ENCODE results near the gene ZNF791. TPM values are rescaled to one million over a fixed set of nuclear protein-coding genes. Genes with fewer than 3 reads are reported as not detected.
"Not testable (repeated sequence)": the region's sequence is repeated elsewhere in the genome, so short reads cannot be mapped to it uniquely, and the experiment has no call there.

Gene ZNF791
- polyA plus RNA-seq, 3 donors = 5.2 to 8.2 (median 5.9) TPM

DNA sequence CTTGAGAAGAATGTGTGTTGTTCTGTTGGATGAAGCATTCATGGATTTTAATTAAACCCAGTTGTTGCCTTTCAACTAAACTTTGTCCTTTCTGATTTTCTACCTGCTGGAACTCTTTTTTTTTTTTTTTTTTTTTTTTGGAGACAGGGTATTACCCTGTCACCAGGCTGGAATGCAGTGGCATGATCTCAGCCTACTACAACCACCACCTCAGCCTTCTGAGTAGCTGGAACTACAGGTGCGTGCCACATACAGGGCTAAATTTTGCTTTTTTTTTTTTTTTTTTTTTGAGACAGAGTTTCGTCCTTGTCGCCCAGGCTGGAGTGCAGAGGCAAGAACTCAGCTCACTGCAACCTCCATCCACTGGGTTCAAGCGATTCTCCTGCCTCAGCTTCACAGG, 6.9 kb downstream of the ZNF791 start:
- TF ChIP-seq, protein P1, sequence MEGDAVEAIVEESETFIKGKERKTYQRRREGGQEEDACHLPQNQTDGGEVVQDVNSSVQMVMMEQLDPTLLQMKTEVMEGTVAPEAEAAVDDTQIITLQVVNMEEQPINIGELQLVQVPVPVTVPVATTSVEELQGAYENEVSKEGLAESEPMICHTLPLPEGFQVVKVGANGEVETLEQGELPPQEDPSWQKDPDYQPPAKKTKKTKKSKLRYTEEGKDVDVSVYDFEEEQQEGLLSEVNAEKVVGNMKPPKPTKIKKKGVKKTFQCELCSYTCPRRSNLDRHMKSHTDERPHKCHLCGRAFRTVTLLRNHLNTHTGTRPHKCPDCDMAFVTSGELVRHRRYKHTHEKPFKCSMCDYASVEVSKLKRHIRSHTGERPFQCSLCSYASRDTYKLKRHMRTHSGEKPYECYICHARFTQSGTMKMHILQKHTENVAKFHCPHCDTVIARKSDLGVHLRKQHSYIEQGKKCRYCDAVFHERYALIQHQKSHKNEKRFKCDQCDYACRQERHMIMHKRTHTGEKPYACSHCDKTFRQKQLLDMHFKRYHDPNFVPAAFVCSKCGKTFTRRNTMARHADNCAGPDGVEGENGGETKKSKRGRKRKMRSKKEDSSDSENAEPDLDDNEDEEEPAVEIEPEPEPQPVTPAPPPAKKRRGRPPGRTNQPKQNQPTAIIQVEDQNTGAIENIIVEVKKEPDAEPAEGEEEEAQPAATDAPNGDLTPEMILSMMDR (IDR thresholded peaks at IDR 0.05) = no peak
- H3K36me3 ChIP-seq (replicated peaks in 1 of 2; ENCODE audit: control insufficient read depth in 1 of 2, insufficient read depth in 2 of 2, low read length in 2 of 2) = peaks cover 0 to 19% of the 10 kb centered on the region in 2 donors
- H3K4me2 ChIP-seq (replicated peaks; ENCODE audit: extremely low read depth, low read length, poor library complexity, severe bottlenecking) = no peak overlapping the region
- no peak overlapping the region for H2AFZ ChIP-seq (ENCODE audit: insufficient read depth, low read depth, low read length, poor library complexity, severe bottlenecking)
- Mint-ChIP-seq H3K27ac (no peak overlapping the region), H3K4me3 (no peak overlapping the region), H3K9me3 (peaks cover 0 to 1% (median 0%) of the 10 kb centered on the region in 7 donors), H3K4me1 (peaks cover 35% of the 10 kb centered on the region), H3K36me3 (peaks cover 34 to 52% of the 10 kb centered on the region in 2 donors), H3K27me3 (ENCODE audit: low read depth in 3 of 3) (peaks cover 4 to 6% (median 5%) of the 10 kb centered on the region in 3 donors)
- WGBS (ENCODE audit: insufficient coverage) = 100% methylated on average over 1 of the region's 4 CpGs
- no peak overlapping the region for H3K27ac ChIP-seq (ENCODE audit: low read depth in 1 of 2, low read length in 2 of 2)
- H3K79me2 ChIP-seq (ENCODE audit: insufficient read depth, low read length) = peaks cover 70% of the 10 kb centered on the region
- no peak for DNase-seq
- intact Hi-C loops (cut with micrococcal nuclease) = loop anchor here (10.0 kb wide), 2 partner anchors 47 to 63 kb away; partner anchors contain the start of genes MAN2B1 (in 1 of the 2), WDR83 (in 1 of the 2) and ZNF564 (in 1 of the 2)
- H3K9me3 ChIP-seq (replicated peaks in 1 of 2; ENCODE audit: control insufficient read depth in 1 of 2, insufficient read depth in 1 of 2, low read length in 2 of 2) = no peaks in the 10 kb centered on the region
- H3K4me1 ChIP-seq (ENCODE audit: control insufficient read depth in 1 of 2, insufficient read depth in 2 of 2, low read length in 2 of 2) = peaks cover 16% of the 10 kb centered on the region in 2 donors
- H3K4me3 ChIP-seq (replicated peaks in 1 of 3; ENCODE audit: low read depth in 2 of 3, low read length in 3 of 3) = no peak overlapping the region
- H3K9ac ChIP-seq (ENCODE audit: insufficient read depth, low read length, poor library complexity, severe bottlenecking) = no peak overlapping the region
- H3K27me3 ChIP-seq (ENCODE audit: control insufficient read depth in 2 of 2, insufficient read depth in 2 of 2, low read length in 2 of 2) = no peaks in the 10 kb centered on the region
- peaks cover 91% of the 10 kb centered on the region for H4K20me1 ChIP-seq (ENCODE audit: insufficient read depth, low read length)

DNA sequence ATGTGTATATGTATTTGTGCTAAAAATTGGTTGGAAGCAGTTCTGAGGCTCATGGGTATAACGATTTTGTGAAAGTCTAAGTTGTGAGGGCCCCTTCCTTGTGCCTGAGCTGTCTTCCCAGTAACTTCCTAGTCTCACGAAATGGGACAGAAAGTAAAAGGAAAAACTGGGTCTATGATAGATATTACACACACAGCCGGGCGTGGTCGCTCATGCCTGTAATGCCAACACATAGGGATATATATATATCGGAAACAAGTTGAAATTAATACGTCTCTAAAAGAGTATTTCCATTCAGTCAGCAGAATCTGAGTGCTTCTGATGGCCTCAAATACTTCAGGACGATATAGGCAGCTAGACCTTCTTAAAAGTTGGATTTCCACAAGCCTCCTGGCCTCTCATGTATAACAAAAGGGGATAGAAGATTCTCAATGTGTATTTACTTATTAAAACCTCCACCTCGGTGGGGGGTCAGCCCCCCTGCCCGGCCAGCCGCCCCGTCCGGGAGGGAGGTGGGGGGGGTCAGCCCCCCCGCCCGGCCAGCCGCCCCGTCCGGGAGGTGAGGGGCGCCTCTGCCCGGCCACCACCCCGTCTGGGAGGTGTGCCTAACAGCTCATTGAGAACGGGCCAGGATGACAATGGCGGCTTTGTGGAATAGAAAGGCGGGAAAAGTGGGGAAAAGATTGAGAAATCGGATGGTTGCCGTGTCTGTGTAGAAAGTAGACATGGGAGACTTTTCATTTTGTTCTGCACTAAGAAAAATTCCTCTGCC, 10.7 kb downstream of the ZNF791 start:
- intact Hi-C loops (cut with micrococcal nuclease); H3K27ac ChIP-seq (ENCODE audit: low read depth in 1 of 2, low read length in 2 of 2); H3K9ac ChIP-seq (ENCODE audit: insufficient read depth, low read length, poor library complexity, severe bottlenecking); H3K27me3 ChIP-seq (ENCODE audit: control insufficient read depth in 2 of 2, insufficient read depth in 2 of 2, low read length in 2 of 2); DNase-seq; H3K27ac Mint-ChIP-seq; H3K9me3 ChIP-seq (replicated peaks in 1 of 2; ENCODE audit: control insufficient read depth in 1 of 2, insufficient read depth in 1 of 2, low read length in 2 of 2); H3K4me3 ChIP-seq (replicated peaks in 1 of 3; ENCODE audit: low read depth in 2 of 3, low read length in 3 of 3); H3K4me3 Mint-ChIP-seq; H3K27me3 Mint-ChIP-seq (ENCODE audit: low read depth in 3 of 3); H2AFZ ChIP-seq (ENCODE audit: insufficient read depth, low read depth, low read length, poor library complexity, severe bottlenecking); H3K4me2 ChIP-seq (replicated peaks; ENCODE audit: extremely low read depth, low read length, poor library complexity, severe bottlenecking); H3K4me1 ChIP-seq (ENCODE audit: control insufficient read depth in 1 of 2, insufficient read depth in 2 of 2, low read length in 2 of 2): not testable (repeated sequence)
- H3K9me3 Mint-ChIP-seq = peaks cover 0 to 16% (median 10%) of the 10 kb centered on the region in 7 donors
- peaks cover 13% of the 10 kb centered on the region for H3K4me1 Mint-ChIP-seq
- peaks cover 16 to 43% of the 10 kb centered on the region in 2 donors for H3K36me3 ChIP-seq (replicated peaks in 1 of 2; ENCODE audit: control insufficient read depth in 1 of 2, insufficient read depth in 2 of 2, low read length in 2 of 2)
- H3K36me3 Mint-ChIP-seq = peaks cover 38 to 56% of the 10 kb centered on the region in 2 donors
- H3K79me2 ChIP-seq (ENCODE audit: insufficient read depth, low read length) = peaks cover 51% of the 10 kb centered on the region
- WGBS (ENCODE audit: insufficient coverage) = no CpG with 5 or more reads among the region's 26 CpGs
- peaks cover 65% of the 10 kb centered on the region for H4K20me1 ChIP-seq (ENCODE audit: insufficient read depth, low read length)
